Subcutaneous adipose tissue (tissue), 4 donors: ENCODE results near the gene GAPDHS. TPM values are rescaled to one million over a fixed set of nuclear protein-coding genes. Genes with fewer than 3 reads are reported as not detected.

Experiments
- total RNA-seq, 4 donors: library from RNA; depleted of rRNA; stranded (reverse); fragments of >200 nt; gene quantifications; one replicate each; pipeline ENCODE4 v1.1.0, GENCODE V29; 2016
- TF ChIP-seq, protein P1 (sequence below): fragments of 450-650 bp; IDR thresholded peaks from one replicate; pipeline ENCODE4 v1.5.1; 2016; ENCODE audit warnings: low read depth, mild to moderate bottlenecking, control low read depth, antibody characterized with exemption, moderate library complexity

GAPDHS gene
- total RNA-seq, 4 donors from 2014 or later = not detected

- TF ChIP-seq, protein P1, sequence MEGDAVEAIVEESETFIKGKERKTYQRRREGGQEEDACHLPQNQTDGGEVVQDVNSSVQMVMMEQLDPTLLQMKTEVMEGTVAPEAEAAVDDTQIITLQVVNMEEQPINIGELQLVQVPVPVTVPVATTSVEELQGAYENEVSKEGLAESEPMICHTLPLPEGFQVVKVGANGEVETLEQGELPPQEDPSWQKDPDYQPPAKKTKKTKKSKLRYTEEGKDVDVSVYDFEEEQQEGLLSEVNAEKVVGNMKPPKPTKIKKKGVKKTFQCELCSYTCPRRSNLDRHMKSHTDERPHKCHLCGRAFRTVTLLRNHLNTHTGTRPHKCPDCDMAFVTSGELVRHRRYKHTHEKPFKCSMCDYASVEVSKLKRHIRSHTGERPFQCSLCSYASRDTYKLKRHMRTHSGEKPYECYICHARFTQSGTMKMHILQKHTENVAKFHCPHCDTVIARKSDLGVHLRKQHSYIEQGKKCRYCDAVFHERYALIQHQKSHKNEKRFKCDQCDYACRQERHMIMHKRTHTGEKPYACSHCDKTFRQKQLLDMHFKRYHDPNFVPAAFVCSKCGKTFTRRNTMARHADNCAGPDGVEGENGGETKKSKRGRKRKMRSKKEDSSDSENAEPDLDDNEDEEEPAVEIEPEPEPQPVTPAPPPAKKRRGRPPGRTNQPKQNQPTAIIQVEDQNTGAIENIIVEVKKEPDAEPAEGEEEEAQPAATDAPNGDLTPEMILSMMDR = no peak
Observed at GRCh38 chr19:35511337-35511736, 21.9 kb upstream of the GAPDHS start.

GRCh38 chr19:35512831-35513627 is 20.2 kb upstream of the GAPDHS start:
- TF ChIP-seq, protein P1 = no peak

- TF ChIP-seq, protein P1 = no peak
Observed at GRCh38 chr19:35513628-35514281, 19.5 kb upstream of the GAPDHS start, which contains the start of gene DMKN. TSS of gene DMKN (minus strand) at chr19:35513649. CDS start at chr19:35513475, 174 bp downstream.

GRCh38 chr19:35514282-35514809 is 18.9 kb upstream of the GAPDHS start:
- TF ChIP-seq, protein P1 = no peak

- TF ChIP-seq, protein P1 = no peak
Observed at GRCh38 chr19:35516310-35516709, 16.9 kb upstream of the GAPDHS start.

DNA sequence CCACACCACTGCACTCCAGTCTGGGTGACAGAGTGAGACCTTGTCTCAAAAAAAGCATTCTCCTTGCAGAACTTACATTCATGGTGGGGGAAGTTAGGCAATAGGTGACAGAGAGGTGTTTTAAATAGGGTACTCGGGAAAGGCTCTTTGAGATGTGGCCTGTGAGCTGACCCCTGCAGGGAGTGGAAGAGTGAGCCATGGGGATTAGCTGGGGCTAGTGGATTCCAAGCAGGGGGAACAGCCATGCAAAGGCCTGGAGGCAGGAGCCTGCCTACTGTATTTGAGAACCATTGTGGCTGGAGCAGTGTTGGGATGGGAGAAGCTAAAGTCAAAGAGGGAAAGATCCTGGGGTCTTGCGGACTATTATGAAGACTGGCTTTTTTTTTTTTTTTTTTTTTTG is 15.9 kb upstream of the GAPDHS start:
- TF ChIP-seq, protein P1 = no peak

- TF ChIP-seq, protein P1 = no peak
Observed at GRCh38 chr19:35518313-35518712, 14.9 kb upstream of the GAPDHS start.
